OCI-LY1 (cell line): ENCODE results near the gene PFN3.

Experiments
- H2AFZ ChIP-seq: fragments of 200-600 bp; sonication (generic), shearing (Covaris generic); 2 replicates; pipeline ENCODE4 v1.6.0; 2014; ENCODE audit warnings: antibody characterized with exemption, mild to moderate bottlenecking, low read length
- H3F3A ChIP-seq: fragments of 200-600 bp; sonication (generic), shearing (Covaris generic); 2 replicates; pipeline ENCODE4 v1.6.0; 2014; ENCODE audit warnings: mild to moderate bottlenecking, antibody characterized with exemption, low read length, moderate library complexity; ENCODE audit not compliant: insufficient read depth
- H3K27ac ChIP-seq: fragments of 200-600 bp; sonication (generic); 2 replicates; pipeline ENCODE4 v1.5.1; 2014; ENCODE audit warnings: low read length, mixed run types, mild to moderate bottlenecking, low read depth; ENCODE audit not compliant: poor library complexity, severe bottlenecking
- H3K27me3 ChIP-seq: fragments of 200-600 bp; sonication (generic); 2 replicates; pipeline ENCODE4 v1.6.0; 2014; ENCODE audit warnings: antibody characterized with exemption, mild to moderate bottlenecking, low read length, moderate library complexity; ENCODE audit not compliant: insufficient read depth
- H3K36me3 ChIP-seq: fragments of 200-600 bp; sonication (generic); 2 replicates; pipeline ENCODE4 v1.6.1; 2014; ENCODE audit warnings: mild to moderate bottlenecking, antibody characterized with exemption, low read length, moderate library complexity, mixed read lengths; ENCODE audit not compliant: insufficient read depth
- H3K4me1 ChIP-seq: fragments of 200-600 bp; sonication (generic); 2 replicates; pipeline ENCODE4 v1.5.1; 2014; ENCODE audit warnings: mild to moderate bottlenecking, low read length, moderate library complexity; ENCODE audit not compliant: insufficient read depth, severe bottlenecking
- H3K4me2 ChIP-seq: fragments of 200-600 bp; sonication (generic), shearing (Covaris generic); 2 replicates; pipeline ENCODE4 v1.6.1; 2014; ENCODE audit warnings: low read length
- H3K4me3 ChIP-seq: fragments of 200-600 bp; sonication (generic); 2 replicates; pipeline ENCODE4 v1.5.1; 2014; ENCODE audit warnings: low read length, low read depth, mild to moderate bottlenecking, mixed read lengths; ENCODE audit not compliant: poor library complexity, severe bottlenecking
- H3K79me2 ChIP-seq: fragments of 200-600 bp; shearing (Covaris generic); 2 replicates; pipeline ENCODE4 v1.6.1; 2016; ENCODE audit warnings: mixed run types, low read length, mixed read lengths; ENCODE audit not compliant: insufficient read depth
- H3K9ac ChIP-seq: fragments of 200-600 bp; sonication (generic), shearing (Covaris generic); 2 replicates; pipeline ENCODE4 v1.6.1; 2014; ENCODE audit warnings: mild to moderate bottlenecking, low read length, mixed read lengths
- H3K9me2 ChIP-seq: fragments of 200-600 bp; sonication (generic), shearing (Covaris generic); 2 replicates; pipeline ENCODE4 v1.6.1; 2014; ENCODE audit warnings: low read depth, mild to moderate bottlenecking, low read length, mixed read lengths
- H3K9me3 ChIP-seq: fragments of 200-600 bp; shearing (Covaris generic); 2 replicates; pipeline ENCODE4 v1.6.1; 2014; ENCODE audit warnings: low read length, mixed read lengths
- H4K20me1 ChIP-seq: fragments of 200-600 bp; sonication (generic), shearing (Covaris generic); 2 replicates; pipeline ENCODE4 v1.6.0; 2016; ENCODE audit warnings: mild to moderate bottlenecking, low read length; ENCODE audit not compliant: insufficient read depth
- CTCF ChIP-seq: fragments of 200-600 bp; sonication (generic), shearing (Covaris generic); IDR thresholded peaks from 2 replicates; pipeline ENCODE4 v1.5.1; 2017; ENCODE audit warnings: mild to moderate bottlenecking, antibody characterized with exemption, low read length, moderate library complexity, mixed read lengths
- EZH2 ChIP-seq: fragments of 200-600 bp; sonication (generic), shearing (Covaris generic); IDR thresholded peaks from 2 replicates; pipeline ENCODE4 v1.8.0; 2017; ENCODE audit warnings: borderline replicate concordance, mixed run types, mild to moderate bottlenecking, antibody characterized with exemption, low read length, moderate library complexity, mixed read lengths

PFN3 gene

GRCh38 chr5:177371120-177372033, 29.1 kb downstream of the PFN3 start:
- Histone ChIP-seq H3K36me3 (peaks cover 29% of the 10 kb centered on the region), H3K79me2 (no peaks in the 10 kb centered on the region), H3F3A (no peaks in the 10 kb centered on the region), H3K9me3 (no peaks in the 10 kb centered on the region), H3K9ac (peak overlapping the region; percentile 61; the same call in 1 of the 2 replicates), H3K4me3 (peak overlapping the region; percentile 57), H4K20me1 (no peaks in the 10 kb centered on the region), H2AFZ (no peak overlapping the region), H3K9me2 (no peaks in the 10 kb centered on the region), H3K4me1 (peaks cover 29% of the 10 kb centered on the region), H3K27ac (no peak overlapping the region), H3K27me3 (no peaks in the 10 kb centered on the region), H3K4me2 (peak overlapping the region; percentile 66)
- TF ChIP-seq CTCF (no peak), EZH2 (no peak)

- Histone ChIP-seq H3K27me3 (no peaks in the 10 kb centered on the region), H3K36me3 (peaks cover 29% of the 10 kb centered on the region), H3K79me2 (no peaks in the 10 kb centered on the region), H3K9me3 (no peaks in the 10 kb centered on the region), H4K20me1 (no peaks in the 10 kb centered on the region), H3K27ac (peak overlapping the region; percentile 75), H3K4me1 (peaks cover 29% of the 10 kb centered on the region), H3K9ac (no peak overlapping the region), H3K4me2 (peak overlapping the region; percentile 3; the same call in 1 of the 2 replicates), H3K4me3 (peak overlapping the region; percentile 57), H3K9me2 (no peaks in the 10 kb centered on the region), H3F3A (no peaks in the 10 kb centered on the region), H2AFZ (no peak overlapping the region)
- peak; percentile 40 for TF ChIP-seq CTCF
- TF ChIP-seq EZH2: no peak
Measured at GRCh38 chr5:177370488-177371119, 29.9 kb downstream of the PFN3 start.

- H3K4me2 ChIP-seq: no peak overlapping the region; the same call in 1 of the 2 replicates
- H3K4me1 ChIP-seq: peaks cover 29% of the 10 kb centered on the region
- no peaks in the 10 kb centered on the region for H3K9me2 ChIP-seq
- H2AFZ ChIP-seq: no peak overlapping the region
- peaks cover 29% of the 10 kb centered on the region for H3K36me3 ChIP-seq
- no peaks in the 10 kb centered on the region for H3K27me3 ChIP-seq
- H3K9ac ChIP-seq: peak overlapping the region; percentile 12; the same call in 1 of the 2 replicates
- no peaks in the 10 kb centered on the region for H3K9me3 ChIP-seq
- peak overlapping the region; percentile 75 for H3K27ac ChIP-seq
- no peaks in the 10 kb centered on the region for H3F3A ChIP-seq
- no peaks in the 10 kb centered on the region for H4K20me1 ChIP-seq
- H3K4me3 ChIP-seq: no peak overlapping the region
- TF ChIP-seq EZH2 (no peak), CTCF (no peak)
- no peaks in the 10 kb centered on the region for H3K79me2 ChIP-seq
Measured at GRCh38 chr5:177369645-177370440, 30.6 kb downstream of the PFN3 start.
